IMR-90 (cell line): ENCODE data around the gene DYNLRB1.

Experiments used
- BHLHE40 ChIP-seq: fragments of 150-350 bp; IDR thresholded peaks from 2 replicates; pipeline ENCODE4 v1.6.1; 2016; ENCODE audit warnings: mild to moderate bottlenecking, low read depth, low read length
- CEBPB ChIP-seq: IDR thresholded peaks from 2 replicates; pipeline ENCODE4 v1.6.1; 2012; ENCODE audit warnings: low read depth, low read length, improper control_type of control experiment
- CHD1 ChIP-seq: IDR thresholded peaks from 2 replicates; pipeline ENCODE4 v1.6.1; 2012; ENCODE audit warnings: low read depth, low read length, improper control_type of control experiment
- CTCF ChIP-seq: conservative IDR thresholded peaks from 2 replicates; pipeline ENCODE4 v1.5.1; 2012; ENCODE audit warnings: mild to moderate bottlenecking, low read depth, low read length, improper control_type of control experiment
- ELK1 ChIP-seq: fragments of 150-350 bp; IDR thresholded peaks from 2 replicates; pipeline ENCODE4 v1.6.1; 2016; ENCODE audit warnings: low read depth, mild to moderate bottlenecking, low read length, moderate library complexity, borderline replicate concordance
- FOS ChIP-seq: fragments of 150-350 bp; IDR thresholded peaks from 2 replicates; pipeline ENCODE4 v1.6.1; 2016; ENCODE audit warnings: low read depth, low read length
- MAFK ChIP-seq: IDR thresholded peaks from 2 replicates; pipeline ENCODE4 v1.6.1; 2012; ENCODE audit warnings: low read depth, low read length, improper control_type of control experiment
- MAZ ChIP-seq: IDR thresholded peaks from 2 replicates; pipeline ENCODE4 v1.6.1; 2012; ENCODE audit warnings: low read depth, mild to moderate bottlenecking, low read length, improper control_type of control experiment, moderate library complexity, borderline replicate concordance
- MXI1 ChIP-seq: IDR thresholded peaks from 2 replicates; pipeline ENCODE4 v1.6.1; 2012; ENCODE audit warnings: low read depth, mild to moderate bottlenecking, low read length, moderate library complexity, borderline replicate concordance
- POLR2A ChIP-seq: IDR thresholded peaks from 2 replicates; pipeline ENCODE4 v1.6.1; 2012; ENCODE audit warnings: mild to moderate bottlenecking, low read depth, low read length
- RAD21 ChIP-seq: IDR thresholded peaks from 2 replicates; pipeline ENCODE4 v1.6.1; 2012; ENCODE audit warnings: low read length, improper control_type of control experiment
- RCOR1 ChIP-seq: IDR thresholded peaks from 2 replicates; pipeline ENCODE4 v1.6.1; 2012; ENCODE audit warnings: mild to moderate bottlenecking, low read length, improper control_type of control experiment; ENCODE audit not compliant: insufficient replicate concordance
- RFX5 ChIP-seq: IDR thresholded peaks from 2 replicates; pipeline ENCODE4 v1.8.0; 2012; ENCODE audit warnings: low read depth, mild to moderate bottlenecking, low read length, moderate library complexity
- USF2 ChIP-seq: fragments of 150-350 bp; IDR thresholded peaks from 2 replicates; pipeline ENCODE4 v1.6.1; 2017; ENCODE audit warnings: mild to moderate bottlenecking, antibody characterized with exemption, low read length, low read depth

GRCh38 chr20:34493646-34494045 lies 22.6 kb upstream of the DYNLRB1 start:
- TF ChIP-seq CTCF (no peak), MAFK (no peak), POLR2A (no peak), MXI1 (no peak), RFX5 (no peak), CEBPB (no peak), USF2 (no peak), RAD21 (no peak), BHLHE40 (no peak), MAZ (no peak), FOS (no peak), CHD1 (no peak), RCOR1 (no peak), ELK1 (no peak)
